Uterus (tissue), 4 donors: Measurements from ENCODE around the gene ADAMTS17. TPM values are rescaled to one million over a fixed set of nuclear protein-coding genes. Genes with fewer than 3 reads are reported as not detected.

Source experiments
- DNase-seq, 2 donors: peaks; one replicate each; pipeline ENCODE4 v3.0.0-alpha.2; 2019 to 2020
- H3K27ac ChIP-seq, 2 donors: fragments of 200-600 bp; sonication (generic); 1 replicate in 1 of 2; 2 replicates in 1 of 2; pipeline ENCODE4 v1.5.1; 2016 to 2018
- H3K27me3 ChIP-seq, 2 donors: fragments of 200-600 bp; sonication (generic); one replicate each; pipeline ENCODE4 v1.5.1; 2018 to 2019; ENCODE audit warnings: control low read depth in 1 of 2
- H3K36me3 ChIP-seq, 2 donors: fragments of 200-600 bp; sonication (generic); one replicate each; pipeline ENCODE4 v1.5.1; 2019; ENCODE audit warnings: control low read depth in 1 of 2
- H3K4me1 ChIP-seq, 2 donors: fragments of 200-600 bp; sonication (generic); one replicate each; pipeline ENCODE4 v1.5.1; 2018 to 2019; ENCODE audit warnings: control low read depth in 1 of 2
- H3K4me3 ChIP-seq, 2 donors: fragments of 200-600 bp; sonication (generic); 1 replicate in 1 of 2; 2 replicates in 1 of 2; pipeline ENCODE4 v1.5.1; 2018 to 2019; ENCODE audit warnings: mild to moderate bottlenecking in 1 of 2
- H3K9me3 ChIP-seq, 2 donors: fragments of 200-600 bp; sonication (generic); one replicate each; pipeline ENCODE4 v1.5.1; 2019; ENCODE audit warnings: control low read depth in 1 of 2
- CTCF ChIP-seq, 4 experiments: fragments of 200-600 bp in 2 of 4; fragments of 450-650 bp in 2 of 4; sonication (generic) in 2 of 4; IDR thresholded peaks; one replicate each; pipeline ENCODE4 v1.5.1; 2016 to 2019; ENCODE audit warnings: antibody characterized with exemption in 4 of 4, mild to moderate bottlenecking in 2 of 4, moderate library complexity in 1 of 4
- POLR2A ChIP-seq, 2 donors: fragments of 450-650 bp; IDR thresholded peaks; one replicate each; pipeline ENCODE4 v1.6.1; 2016; ENCODE audit warnings: antibody characterized with exemption in 2 of 2, mild to moderate bottlenecking in 1 of 2, moderate library complexity in 1 of 2
- intact Hi-C: fragments of 100-400 bp; cut with DNase I; formaldehyde crosslinking; loops from one replicate; pipeline ENCODE4 v1.15.1; 2023; ENCODE audit warnings: low total_unique reads
- total RNA-seq, 4 donors: library from RNA; depleted of rRNA in 3 of 4; stranded (reverse); fragments of >200 nt in 3 of 4; gene quantifications; one replicate each; pipeline versions ENCODE4 v1.1.0 to v1.2.4, GENCODE V29; 2014 to 2023
- donor health status: DM: yes; HTN: yes; CAD: no.

Gene ADAMTS17
- total RNA-seq, 4 donors from 2014 or later = 3.1 to 17.1 (median 8.1) TPM; not detected in 1

GRCh38 chr15:100174159-100174903 lies 167.4 kb downstream of the ADAMTS17 start:
- no peaks in the 10 kb centered on the region for H3K27me3 ChIP-seq
- H3K4me1 ChIP-seq = no peaks in the 10 kb centered on the region
- peaks cover 0 to 12% of the 10 kb centered on the region in 2 donors for H3K9me3 ChIP-seq
- H3K36me3 ChIP-seq = no peaks in the 10 kb centered on the region
- TF ChIP-seq CTCF (IDR thresholded peaks at IDR 0.05) = no peak
- TF ChIP-seq POLR2A (IDR thresholded peaks at IDR 0.05) = no peak
- H3K4me3 ChIP-seq = no peak overlapping the region
- no peak overlapping the region for H3K27ac ChIP-seq
- intact Hi-C loops = no loop called here
- DNase-seq = no peak

- DNase-seq = no peak
- intact Hi-C loops = no loop called here
- no peaks in the 10 kb centered on the region for H3K4me1 ChIP-seq
- H3K4me3 ChIP-seq = no peak overlapping the region
- TF ChIP-seq CTCF (IDR thresholded peaks at IDR 0.05) (no peak), POLR2A (IDR thresholded peaks at IDR 0.05) (no peak)
- no peaks in the 10 kb centered on the region for H3K36me3 ChIP-seq
- peaks cover 0 to 12% of the 10 kb centered on the region in 2 donors for H3K9me3 ChIP-seq
- H3K27ac ChIP-seq = no peak overlapping the region
- H3K27me3 ChIP-seq = no peaks in the 10 kb centered on the region
Measured at GRCh38 chr15:100172356-100173024, 169.3 kb downstream of the ADAMTS17 start.

- TF ChIP-seq CTCF (IDR thresholded peaks at IDR 0.05) (no peak), POLR2A (IDR thresholded peaks at IDR 0.05) (no peak)
- no peak overlapping the region for H3K4me3 ChIP-seq
- no peaks in the 10 kb centered on the region for H3K27me3 ChIP-seq
- no peaks in the 10 kb centered on the region for H3K4me1 ChIP-seq
- DNase-seq = no peak
- no peaks in the 10 kb centered on the region for H3K36me3 ChIP-seq
- intact Hi-C loops = no loop called here
- H3K9me3 ChIP-seq = peaks cover 0 to 12% of the 10 kb centered on the region in 2 donors
- no peak overlapping the region for H3K27ac ChIP-seq
Measured at GRCh38 chr15:100171411-100171810, 170.4 kb downstream of the ADAMTS17 start.

- intact Hi-C loops = no loop called here
- TF ChIP-seq POLR2A (IDR thresholded peaks at IDR 0.05) = no peak
- no peak for TF ChIP-seq CTCF (IDR thresholded peaks at IDR 0.05)
- Histone ChIP-seq H3K27ac (no peak overlapping the region), H3K36me3 (no peaks in the 10 kb centered on the region), H3K9me3 (peaks cover 0 to 12% of the 10 kb centered on the region in 2 donors), H3K27me3 (no peaks in the 10 kb centered on the region), H3K4me1 (no peaks in the 10 kb centered on the region), H3K4me3 (no peak overlapping the region)
- no peak for DNase-seq
Measured at GRCh38 chr15:100170291-100171210, 171.2 kb downstream of the ADAMTS17 start.
